GM21825 (cell line): ENCODE data around the gene DNAAF1.
"Not testable (repeated sequence)": the region's sequence is repeated elsewhere in the genome, so short reads cannot be mapped to it uniquely, and the experiment has no call there.

Experiments
- ATAC-seq: cut with Tn5 transposase; IDR thresholded peaks from one replicate; pipeline ENCODE4 v1.9.1; 2021; ENCODE audit warnings: mild to moderate bottlenecking, moderate library complexity; ENCODE audit not compliant: unreplicated experiment

The DNAAF1 gene

GRCh38 chr16:84205123-84205522 is 60.0 kb downstream of the DNAAF1 start:
- ATAC-seq = not testable (repeated sequence)

GRCh38 chr16:84205976-84206691 is 61.0 kb downstream of the DNAAF1 start:
- no peak for ATAC-seq

- no peak for ATAC-seq
These were observed 62.1 kb downstream of the DNAAF1 start for GRCh38 chr16:84207251-84207650.

- no peak for ATAC-seq
These were observed 62.8 kb downstream of the DNAAF1 start for GRCh38 chr16:84207879-84208278.

- no peak for ATAC-seq
These were observed 64.9 kb downstream of the DNAAF1 start for GRCh38 chr16:84209989-84210388.

- ATAC-seq = no peak
These were observed 67.0 kb downstream of the DNAAF1 start for GRCh38 chr16:84212154-84212553.

- no peak for ATAC-seq
These were observed 67.5 kb downstream of the DNAAF1 start for GRCh38 chr16:84212631-84213030.

- no peak for ATAC-seq
These were observed 69.5 kb downstream of the DNAAF1 start for GRCh38 chr16:84214451-84215066.

GRCh38 chr16:84215531-84215930 is 70.4 kb downstream of the DNAAF1 start:
- no peak for ATAC-seq

- ATAC-seq = not testable (repeated sequence)
These were observed 71.0 kb downstream of the DNAAF1 start for GRCh38 chr16:84216144-84216543.

- ATAC-seq = no peak
These were observed 73.2 kb downstream of the DNAAF1 start for GRCh38 chr16:84218176-84218823.

GRCh38 chr16:84218956-84219355 is 73.8 kb downstream of the DNAAF1 start:
- no peak for ATAC-seq

GRCh38 chr16:84220851-84221250 is 75.7 kb downstream of the DNAAF1 start:
- no peak for ATAC-seq

- ATAC-seq = no peak
These were observed 78.3 kb downstream of the DNAAF1 start for GRCh38 chr16:84223456-84223855.

- ATAC-seq = no peak
These were observed 79.4 kb downstream of the DNAAF1 start for GRCh38 chr16:84224554-84224953.

GRCh38 chr16:84225126-84225525 is 80.0 kb downstream of the DNAAF1 start:
- ATAC-seq = no peak

GRCh38 chr16:84225571-84225970 is 80.5 kb downstream of the DNAAF1 start:
- no peak for ATAC-seq

- ATAC-seq = no peak
These were observed 80.9 kb downstream of the DNAAF1 start for GRCh38 chr16:84226026-84226425.
